Stimulated activated CD8-positive, alpha-beta memory T cell treated with anti-CD3 and anti-CD28 coated beads, Interleukin-15, amount 100 ng/mL, for 1 hour (primary cell): ENCODE results near the gene FLNB.
A peak's percentile ranks its signal among the peaks of the same experiment; 100 is the strongest.

Source experiments
- DNase-seq: peaks from one replicate; pipeline ENCODE4 v3.0.0-alpha.2; 2020; ENCODE audit warnings: low read depth

FLNB gene

DNA sequence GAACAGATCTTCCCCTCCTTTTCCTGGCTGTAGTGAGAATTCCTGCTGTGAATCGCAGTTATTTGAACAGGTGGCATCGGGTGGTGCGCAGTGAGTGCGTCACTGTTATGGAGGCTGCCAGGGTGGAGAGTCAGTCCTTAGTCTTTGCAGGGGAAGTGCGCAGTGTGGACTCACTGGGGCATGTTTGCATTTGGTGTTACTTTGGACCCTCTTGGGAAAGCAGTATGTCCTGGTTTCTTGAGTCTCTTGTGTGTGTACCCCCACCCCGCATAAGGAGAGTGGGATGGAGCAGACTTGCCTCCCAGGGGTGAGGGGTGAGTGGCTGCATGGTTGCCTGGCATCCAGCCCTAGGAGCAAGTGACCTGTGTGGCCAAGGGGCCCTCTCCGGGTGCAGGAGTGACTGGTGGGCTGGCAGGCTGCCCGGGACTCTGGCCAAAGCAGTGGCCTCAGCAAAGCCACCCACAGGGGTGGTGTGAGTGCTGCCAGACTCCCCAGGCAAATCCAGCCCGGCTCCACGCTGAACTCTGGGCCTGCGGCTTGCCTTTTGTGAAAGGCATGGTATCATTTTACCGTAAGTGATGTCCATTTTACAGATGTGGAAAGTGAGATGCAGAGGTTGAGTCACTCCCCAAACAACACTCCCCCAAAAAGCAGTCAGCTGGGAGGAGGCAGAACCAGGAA lies 156.1 kb downstream of the FLNB start:
- DNase-seq = no peak

DNA sequence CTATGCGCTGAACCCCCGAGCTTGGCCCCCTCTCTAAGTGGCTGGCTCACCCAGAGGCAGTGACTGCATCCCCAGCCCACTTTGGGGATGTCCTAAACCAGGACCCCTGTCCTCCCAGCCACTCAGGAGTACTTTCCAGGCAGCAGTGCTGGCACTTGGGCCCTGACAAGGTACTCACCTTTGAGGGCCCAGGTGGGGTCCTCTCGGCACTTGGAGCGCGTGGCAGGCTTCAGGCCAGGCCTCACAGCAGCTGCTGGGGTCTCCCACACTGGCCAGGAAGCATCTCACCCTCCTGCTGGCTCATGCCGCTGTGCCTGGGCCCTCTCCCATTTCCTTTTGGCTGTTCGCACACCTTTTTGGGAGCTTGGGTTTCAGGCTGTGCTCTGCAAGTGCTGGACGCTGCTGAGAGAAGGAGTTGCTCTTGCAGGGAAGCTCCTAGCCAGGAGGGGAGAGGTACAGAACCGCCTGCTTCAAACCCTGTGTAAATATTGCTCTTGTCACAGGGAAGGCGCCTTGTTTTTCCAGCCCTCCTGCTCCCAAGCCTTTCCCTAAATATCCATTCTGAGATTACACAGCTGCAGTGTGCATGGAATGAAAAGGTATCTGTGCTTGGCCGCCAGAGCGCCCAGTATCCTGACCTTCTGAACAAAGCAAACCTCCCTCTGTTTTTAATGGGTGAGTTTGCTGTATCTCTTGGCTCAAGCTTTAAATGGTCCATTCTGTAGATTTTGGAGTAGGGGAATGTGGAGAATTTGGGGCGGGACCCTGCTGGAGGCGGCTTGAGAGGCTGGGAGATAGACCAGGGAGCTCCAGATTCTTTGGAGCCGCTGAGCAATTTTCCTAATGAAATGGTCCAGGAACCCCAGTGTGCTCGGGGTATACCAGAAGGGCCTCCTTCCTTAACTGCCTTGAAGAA lies 156.9 kb downstream of the FLNB start:
- DNase-seq = no peak

DNA sequence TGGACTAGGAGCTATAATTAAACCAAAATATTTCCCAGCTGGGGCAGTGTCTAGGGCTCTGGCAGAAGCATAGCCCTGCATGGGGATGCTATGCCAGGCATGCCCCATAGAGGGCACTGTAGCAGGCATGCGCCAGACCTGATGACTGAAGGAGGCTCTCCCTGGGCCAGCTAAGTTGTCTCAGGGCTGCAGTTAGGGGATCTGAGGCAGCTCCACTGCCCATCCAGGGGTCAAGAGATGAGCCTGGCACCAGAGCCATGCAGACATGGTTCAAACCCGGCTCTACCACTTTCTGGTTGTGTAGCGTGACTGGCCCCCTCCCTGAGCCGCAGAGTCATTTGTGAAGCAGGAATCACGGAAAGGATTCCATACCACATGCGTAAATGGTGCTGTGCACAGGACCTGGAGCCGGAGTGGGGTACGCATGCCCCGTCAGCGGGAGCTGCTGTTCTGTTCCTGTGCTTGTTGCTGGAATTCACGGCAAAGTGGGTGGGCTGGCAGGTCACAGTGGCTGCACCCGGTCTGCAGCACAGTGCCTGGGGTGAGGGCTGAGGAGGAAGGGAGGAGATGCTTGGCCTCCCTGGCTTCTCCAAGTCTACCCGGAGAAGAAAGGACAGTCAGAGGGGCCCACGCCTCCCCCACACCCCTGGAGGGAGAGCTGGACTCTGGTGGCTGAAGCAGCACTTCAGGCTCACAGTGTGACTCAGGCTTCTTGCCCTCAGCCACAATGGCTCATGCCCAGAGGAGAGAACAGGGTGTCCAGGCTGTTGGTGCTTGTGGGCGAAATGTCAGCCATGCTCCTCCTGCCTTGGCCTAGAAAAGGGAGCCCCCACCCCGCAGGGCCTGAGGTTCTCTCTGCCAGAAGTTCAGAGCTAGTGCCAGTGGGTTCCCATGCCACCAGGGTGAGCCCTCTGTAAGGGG lies 159.5 kb downstream of the FLNB start:
- DNase-seq = no peak

DNA sequence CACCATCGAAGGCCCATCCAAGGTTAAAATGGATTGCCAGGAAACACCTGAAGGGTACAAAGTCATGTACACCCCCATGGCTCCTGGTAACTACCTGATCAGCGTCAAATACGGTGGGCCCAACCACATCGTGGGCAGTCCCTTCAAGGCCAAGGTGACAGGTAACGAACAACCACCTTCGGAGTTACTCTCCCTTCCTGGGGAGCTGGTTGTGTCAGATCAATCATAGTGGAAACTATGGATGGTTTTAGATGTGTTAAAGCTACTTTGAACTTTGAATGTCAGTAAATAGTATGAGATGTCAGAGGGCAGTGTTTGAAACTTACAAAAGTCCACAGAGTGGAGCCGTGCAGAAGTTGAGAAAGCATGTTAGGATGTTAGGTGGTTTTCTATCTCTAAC lies 160.3 kb downstream of the FLNB start:
- DNase-seq = no peak

DNA sequence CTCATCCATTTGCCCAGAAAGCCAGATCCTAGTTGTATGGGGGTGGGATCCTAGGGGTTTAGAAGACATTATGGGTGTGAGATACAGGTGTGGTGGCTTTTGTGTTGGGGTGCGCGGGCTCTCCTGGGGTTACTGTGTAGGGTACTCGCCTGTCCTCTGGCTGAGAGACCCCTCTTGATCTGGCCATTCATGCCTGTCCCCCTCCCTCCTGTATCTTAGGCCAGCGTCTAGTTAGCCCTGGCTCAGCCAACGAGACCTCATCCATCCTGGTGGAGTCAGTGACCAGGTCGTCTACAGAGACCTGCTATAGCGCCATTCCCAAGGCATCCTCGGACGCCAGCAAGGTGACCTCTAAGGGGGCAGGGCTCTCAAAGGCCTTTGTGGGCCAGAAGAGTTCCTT lies 161.1 kb downstream of the FLNB start:
- no peak for DNase-seq

DNA sequence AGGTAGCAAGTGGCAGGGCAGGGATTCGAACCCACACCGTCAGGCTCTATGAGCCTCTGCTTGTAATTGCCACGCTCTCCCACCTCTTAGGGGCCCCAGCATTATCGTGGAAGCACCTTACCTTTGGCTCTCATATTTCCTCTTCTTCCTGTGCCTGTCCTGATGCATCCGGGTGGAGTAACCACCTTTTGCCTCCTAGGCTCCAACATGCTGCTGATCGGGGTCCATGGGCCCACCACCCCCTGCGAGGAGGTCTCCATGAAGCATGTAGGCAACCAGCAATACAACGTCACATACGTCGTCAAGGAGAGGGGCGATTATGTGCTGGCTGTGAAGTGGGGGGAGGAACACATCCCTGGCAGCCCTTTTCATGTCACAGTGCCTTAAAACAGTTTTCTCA lies 162.2 kb downstream of the FLNB start:
- DNase-seq = no peak

DNA sequence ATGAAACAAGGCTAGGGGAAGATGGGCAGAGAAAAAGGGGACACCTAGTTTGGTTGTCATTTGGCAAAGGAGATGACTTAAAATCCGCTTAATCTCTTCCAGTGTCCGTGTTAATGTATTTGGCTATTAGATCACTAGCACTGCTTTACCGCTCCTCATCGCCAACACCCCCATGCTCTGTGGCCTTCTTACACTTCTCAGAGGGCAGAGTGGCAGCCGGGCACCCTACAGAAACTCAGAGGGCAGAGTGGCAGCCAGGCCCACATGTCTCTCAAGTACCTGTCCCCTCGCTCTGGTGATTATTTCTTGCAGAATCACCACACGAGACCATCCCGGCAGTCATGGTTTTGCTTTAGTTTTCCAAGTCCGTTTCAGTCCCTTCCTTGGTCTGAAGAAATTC lies 162.9 kb downstream of the FLNB start:
- DNase-seq = no peak

DNA sequence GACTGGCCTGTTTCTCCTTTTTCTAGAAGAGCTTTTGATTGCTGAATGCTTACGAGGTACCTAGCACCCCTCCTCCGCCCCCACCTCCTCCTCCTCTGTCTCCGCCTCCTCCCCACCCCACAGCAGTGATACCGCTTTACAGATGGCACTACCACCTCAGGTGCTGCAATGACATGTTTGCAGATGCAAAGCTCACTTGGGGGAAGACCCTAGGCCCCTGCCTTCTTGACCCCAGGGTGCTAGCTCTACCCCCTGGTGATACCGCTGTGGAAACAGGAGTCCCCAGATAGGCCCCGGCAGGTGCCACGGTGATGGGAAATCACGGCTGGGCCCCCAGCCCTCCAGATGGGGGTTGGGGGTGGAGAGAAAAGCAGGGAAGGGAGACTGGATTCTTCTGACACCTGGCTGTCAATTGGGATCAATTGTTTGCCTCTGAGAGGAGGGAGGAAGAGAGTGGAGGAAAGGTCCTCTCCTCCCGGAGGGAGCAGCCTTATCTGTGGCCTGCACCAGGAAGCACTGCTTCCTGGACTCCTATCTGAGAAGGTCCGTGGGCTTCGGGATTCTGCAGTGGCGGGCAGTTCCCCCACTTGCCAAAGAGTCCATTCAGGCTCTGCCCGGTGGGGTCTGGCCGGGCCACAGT lies 164.9 kb downstream of the FLNB start:
- no peak for DNase-seq

DNA sequence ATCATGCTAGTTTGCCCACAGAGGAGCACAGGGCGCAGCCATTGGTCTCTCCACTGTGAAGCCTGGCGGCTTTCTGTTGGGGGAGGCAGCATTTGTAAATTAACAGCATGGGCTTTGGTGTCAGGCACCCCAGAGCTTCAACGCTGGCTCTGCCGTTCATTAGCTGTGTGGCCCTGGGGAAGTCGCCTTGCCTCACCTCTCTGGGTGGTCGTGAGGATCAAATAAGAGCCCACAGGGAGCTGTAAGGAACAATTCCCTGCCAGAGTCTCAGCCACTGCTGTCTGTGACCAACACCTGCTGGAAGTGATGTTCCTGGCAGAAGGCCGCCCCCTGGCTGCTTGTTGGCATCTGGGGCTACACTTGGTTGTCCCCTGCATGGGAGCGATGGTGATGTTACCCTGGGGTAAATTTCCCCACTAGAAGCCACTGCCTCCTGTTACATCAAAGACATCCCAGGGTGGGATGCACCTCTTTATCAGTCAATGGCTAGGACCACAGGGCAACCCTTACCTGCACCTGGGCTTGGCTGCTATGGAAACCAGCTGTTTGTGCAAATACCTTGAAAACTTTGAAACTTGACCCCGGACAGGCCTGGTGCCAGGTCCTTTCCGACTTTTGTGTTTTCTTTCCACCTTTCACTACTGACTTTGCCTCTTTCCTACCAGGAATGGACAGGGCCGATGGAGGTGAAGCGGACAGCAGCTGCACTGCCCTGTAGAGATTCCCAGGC lies 165.6 kb downstream of the FLNB start:
- DNase-seq = no peak

DNA sequence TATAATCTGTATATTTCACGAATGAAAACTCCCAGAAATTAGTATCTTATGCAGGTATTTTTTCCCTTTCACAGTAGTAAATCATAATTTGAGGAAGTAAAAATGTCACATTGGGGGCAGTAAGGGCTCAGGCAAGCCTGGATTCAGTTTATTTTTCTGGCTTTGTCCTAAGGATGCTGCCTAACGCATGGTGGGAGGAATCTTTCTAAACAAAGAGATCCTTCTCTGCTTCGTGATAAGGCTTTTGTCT lies 166.9 kb downstream of the FLNB start:
- no peak for DNase-seq

DNA sequence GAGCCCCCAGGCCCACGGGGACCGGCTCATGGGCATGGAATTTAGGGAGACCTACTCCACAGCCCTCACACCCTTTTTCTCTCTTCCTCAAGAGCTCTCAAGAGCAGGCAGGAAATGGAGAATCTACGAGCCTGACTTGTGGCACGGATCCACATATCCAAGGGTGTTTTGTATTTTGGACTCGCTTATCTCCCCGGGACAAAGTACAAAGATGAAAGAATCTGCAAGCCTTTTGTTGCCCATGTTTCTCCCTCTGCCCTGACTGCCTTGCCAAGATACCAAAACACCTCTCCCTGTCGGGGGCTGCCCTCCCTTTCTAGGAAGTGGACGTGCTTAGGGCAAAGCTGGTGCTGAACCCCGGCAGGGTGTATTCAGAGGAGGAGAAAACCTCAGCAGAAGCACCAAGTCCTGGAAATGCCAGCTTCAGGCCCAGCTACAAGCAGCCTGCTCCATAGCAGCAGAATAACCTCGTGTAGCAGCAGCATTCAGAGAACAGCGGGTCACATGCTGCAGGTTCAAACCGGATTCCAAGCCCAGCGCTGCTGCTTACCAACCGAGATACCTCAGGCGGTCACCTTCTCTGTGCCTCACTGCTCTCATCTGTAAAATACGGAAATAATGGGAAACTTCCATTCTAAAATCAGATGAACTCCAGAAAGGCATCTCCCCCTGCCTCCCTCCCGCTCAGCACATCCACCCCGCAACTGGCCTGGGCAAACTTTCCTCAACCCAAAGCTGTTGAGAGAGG lies 167.4 kb downstream of the FLNB start:
- no peak for DNase-seq

DNA sequence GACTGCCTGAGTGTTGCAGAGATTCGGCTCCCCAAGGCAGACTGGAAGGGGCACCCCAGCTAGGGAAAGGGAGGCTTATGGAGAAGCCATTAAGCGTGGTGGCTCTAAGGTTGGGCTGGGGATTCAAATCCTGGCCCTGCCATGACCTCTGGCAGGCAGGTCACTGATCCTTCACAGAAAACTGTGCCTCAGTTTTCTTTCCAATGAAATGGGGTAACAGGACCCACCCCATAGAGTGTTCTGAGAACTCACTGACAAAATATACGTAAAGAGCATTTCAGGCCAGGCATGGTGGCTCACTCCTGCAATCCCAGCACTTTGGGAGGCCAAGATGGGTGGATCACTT lies 167.9 kb downstream of the FLNB start:
- no peak for DNase-seq

DNA sequence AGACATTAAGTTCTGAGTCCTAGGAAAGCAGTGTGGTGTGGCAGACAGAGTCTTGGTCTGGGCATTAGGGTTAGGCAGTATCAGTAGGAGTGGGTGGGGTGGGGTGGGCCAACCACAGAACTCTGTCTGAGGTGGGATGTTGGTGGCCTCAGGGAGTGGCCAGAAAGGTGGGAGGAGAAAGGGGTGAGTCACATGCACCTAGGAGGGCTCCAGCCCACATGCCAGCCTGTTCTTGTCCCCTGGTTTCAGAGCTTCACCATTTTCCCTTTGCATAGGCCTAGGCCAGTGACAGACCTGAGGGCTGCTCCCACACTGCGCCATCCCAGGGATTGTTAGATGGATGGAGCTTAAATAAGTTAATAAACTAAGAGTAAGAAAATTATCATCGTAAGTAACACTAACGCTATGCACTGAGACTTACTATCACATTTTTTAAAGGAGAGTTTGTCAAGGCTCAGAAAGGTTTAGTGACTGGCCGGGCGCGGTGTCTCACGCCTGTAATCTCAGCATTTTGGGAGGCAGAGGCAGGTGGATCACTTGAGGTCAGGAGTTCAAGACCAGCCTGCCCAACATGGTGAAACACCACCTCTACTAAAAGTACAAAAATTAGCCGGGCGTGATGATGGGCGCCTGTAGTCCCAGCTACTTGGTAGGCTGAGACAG lies 168.7 kb downstream of the FLNB start:
- no peak for DNase-seq

DNA sequence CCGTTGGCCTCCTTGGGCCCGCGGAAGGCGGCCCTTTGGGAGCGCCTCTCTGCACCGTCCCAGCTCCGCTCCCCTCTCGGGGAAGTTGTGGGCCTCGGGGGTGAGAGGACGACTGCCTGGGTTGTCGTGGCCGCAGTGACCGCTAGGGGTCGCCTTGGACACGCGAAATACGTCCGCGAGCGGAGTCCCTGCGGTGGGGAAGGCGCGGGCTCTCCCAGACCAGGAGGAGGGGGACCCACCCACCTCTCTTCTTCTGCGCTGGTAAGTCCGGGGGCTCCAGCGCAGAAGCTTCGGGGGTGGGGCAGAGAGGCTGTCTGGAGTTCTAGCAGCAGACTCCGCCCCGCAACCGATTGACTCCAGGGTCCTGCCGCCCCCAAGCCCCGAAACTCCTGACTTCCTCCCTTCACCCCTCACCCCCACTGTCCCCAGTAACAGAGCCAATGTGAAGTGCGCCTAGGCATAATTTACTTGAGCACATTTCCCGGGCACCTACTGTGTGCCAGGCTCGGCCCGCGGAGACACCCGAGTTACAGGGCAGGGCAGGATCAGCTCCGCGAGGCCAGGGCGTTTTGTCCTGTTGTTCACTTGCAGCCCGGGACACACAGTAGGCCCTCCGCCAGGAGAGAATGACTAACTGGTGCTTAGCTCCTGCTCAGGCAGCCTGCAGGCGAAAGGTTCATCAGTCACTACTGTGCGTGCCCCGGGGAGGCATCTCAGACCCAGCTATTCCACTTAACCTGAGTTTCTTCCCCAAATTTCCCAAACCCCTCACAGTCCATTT lies 169.7 kb downstream of the FLNB start:
- DNase-seq = peak; percentile 88

DNA sequence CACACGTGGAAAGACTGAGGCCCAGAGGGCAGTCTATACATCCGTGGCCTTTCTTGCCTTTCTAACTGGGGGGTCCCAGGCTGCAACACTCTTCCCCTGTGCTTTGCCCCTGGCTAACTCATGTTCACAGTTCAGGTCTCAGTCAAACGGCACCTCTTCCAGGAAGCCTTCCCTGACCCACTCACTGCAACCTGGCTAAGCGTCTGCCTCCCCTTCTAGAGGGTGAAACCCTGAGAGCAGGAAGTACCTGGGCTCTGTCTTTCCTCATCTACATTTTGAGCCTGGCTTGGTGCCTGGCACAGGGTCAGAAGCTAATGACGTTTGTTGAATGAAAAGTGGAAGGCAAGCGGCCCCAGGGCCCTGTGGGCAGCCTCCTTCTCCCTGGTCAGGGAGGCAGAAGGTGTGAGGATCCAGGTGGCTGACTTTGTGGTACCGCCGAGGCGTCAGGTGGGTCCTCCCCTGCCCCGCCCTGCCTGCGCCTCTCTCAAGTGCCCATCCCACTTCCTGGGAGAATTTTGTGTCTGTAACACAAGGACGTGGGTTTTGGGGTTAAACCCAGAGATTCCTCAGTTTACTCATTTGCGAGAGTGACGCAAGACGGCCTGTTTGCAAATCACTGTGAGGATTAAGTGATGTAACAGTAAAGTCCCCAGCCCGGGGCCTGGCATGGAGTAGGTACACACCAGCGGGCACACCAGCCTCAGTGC lies 170.5 kb downstream of the FLNB start:
- DNase-seq = no peak

DNA sequence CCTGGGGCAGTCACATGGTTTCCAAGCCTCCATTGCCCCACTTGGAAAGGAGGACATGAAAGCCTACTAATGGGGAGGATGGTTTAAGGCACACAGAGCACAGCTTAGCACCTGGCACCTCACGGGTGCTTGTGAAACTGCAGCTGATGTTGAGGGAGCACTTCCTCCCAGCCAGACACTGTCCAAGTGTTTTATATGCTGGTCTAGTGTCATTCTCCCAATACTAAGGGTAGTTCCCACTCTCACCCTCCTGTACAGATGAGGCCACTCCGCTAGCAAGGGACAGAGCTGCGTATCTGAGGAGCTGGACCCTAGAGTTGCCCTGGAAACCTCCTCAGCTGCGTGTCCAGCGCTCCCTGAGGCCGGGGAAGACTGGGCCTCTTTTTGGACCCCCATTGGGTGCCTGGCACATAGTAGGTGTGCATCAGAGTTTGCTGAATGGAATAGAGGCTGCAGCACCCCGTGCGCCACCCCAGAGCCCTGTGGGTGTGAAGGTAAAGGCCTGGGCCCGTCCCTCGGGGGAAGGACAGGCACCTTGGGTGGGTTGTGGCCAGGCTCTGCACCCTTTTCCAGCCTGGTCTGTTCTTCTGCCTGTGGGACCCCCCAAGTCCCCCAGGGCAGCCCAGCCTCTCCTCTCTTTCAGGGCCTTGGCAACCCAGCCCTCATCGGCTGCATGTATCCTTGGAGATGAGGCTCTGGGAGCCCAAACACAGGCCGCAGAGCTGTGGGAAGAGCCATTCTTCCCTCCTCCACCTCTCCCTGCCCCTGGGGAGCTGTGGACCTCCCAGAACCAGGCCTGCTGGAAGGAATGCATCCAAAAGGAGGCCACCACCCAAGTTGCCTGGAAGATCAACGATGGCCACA lies 171.2 kb downstream of the FLNB start:
- DNase-seq = no peak

DNA sequence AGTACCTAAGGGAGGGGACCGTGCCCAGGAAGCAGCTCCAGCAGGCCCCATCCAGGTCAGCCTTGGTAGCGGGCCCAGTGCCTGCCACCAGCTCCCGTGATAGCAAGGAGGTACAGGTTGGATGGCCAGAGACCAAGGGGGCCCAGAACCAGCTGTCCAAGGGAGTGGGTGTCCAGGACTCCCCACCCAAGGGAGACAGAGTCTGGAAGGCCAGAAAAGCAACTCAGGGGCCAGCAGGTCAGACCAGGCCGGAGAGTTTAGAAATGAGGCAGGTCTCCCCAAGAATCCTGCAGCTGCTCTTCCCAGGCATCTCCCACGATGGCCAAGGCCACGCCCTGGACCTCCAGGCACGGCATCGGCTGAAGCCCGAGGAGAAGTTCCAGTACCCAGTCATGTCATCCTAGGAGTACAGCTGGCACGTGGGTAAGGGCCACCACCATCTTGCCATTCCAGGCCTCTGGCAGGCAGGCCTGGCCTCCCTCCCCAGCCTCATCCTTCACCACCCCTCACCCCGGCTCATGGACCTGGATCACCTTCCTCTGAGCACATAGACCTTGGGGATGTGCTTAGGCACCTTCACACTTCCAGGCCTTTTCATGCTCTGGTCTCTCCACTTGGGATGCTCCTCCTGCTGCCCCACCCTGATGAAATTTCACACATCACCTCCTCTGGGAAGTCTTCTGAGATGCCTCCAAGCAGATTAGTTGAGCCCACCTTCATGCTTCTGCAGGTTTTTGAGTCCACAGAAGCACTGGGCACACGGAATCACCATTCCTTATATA lies 172.1 kb downstream of the FLNB start:
- no peak for DNase-seq
